Lower leg skin (tissue), 3 donors: ENCODE results near the gene THOP1.

Source experiments
- POLR2A ChIP-seq, 2 donors: fragments of 450-650 bp; IDR thresholded peaks; one replicate each; pipeline ENCODE4 v1.6.1; 2016 to 2017; ENCODE audit warnings: antibody characterized with exemption in 2 of 2, mild to moderate bottlenecking in 1 of 2, moderate library complexity in 1 of 2
- TF ChIP-seq, protein P1 (sequence below), 3 donors: fragments of 450-650 bp; IDR thresholded peaks; one replicate each; pipeline ENCODE4 v1.5.1; 2016; ENCODE audit warnings: antibody characterized with exemption in 3 of 3, mild to moderate bottlenecking in 3 of 3, moderate library complexity in 2 of 3

DNA sequence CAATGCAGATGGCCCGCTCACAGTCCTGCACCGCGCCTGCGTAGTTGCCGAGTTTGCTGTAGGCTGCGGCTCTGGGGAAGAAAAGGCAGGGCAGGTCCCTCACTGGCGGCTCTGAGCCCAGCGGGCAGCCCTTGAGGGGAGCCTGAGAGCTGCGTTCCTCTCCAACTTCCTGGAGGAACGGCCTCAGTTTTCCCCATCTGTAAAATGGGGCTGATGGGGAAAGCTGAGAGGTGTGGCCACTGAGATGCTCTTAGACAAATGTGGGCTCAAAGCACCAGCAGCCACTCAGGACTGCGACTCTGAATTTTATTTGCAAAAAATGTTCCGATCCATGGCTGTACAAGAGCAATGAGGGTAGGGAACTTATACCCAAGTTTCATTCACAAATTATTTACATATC is 21.6 kb upstream of the THOP1 start:
- no peak for TF ChIP-seq POLR2A (IDR thresholded peaks at IDR 0.05)
- TF ChIP-seq, protein P1, sequence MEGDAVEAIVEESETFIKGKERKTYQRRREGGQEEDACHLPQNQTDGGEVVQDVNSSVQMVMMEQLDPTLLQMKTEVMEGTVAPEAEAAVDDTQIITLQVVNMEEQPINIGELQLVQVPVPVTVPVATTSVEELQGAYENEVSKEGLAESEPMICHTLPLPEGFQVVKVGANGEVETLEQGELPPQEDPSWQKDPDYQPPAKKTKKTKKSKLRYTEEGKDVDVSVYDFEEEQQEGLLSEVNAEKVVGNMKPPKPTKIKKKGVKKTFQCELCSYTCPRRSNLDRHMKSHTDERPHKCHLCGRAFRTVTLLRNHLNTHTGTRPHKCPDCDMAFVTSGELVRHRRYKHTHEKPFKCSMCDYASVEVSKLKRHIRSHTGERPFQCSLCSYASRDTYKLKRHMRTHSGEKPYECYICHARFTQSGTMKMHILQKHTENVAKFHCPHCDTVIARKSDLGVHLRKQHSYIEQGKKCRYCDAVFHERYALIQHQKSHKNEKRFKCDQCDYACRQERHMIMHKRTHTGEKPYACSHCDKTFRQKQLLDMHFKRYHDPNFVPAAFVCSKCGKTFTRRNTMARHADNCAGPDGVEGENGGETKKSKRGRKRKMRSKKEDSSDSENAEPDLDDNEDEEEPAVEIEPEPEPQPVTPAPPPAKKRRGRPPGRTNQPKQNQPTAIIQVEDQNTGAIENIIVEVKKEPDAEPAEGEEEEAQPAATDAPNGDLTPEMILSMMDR (IDR thresholded peaks at IDR 0.05) = no peak
